PC-9 (cell line): ENCODE results near the gene PPCDC. TPM values are rescaled to one million over a fixed set of nuclear protein-coding genes. Genes with fewer than 3 reads are reported as not detected.
"Not testable (repeated sequence)": the region's sequence is repeated elsewhere in the genome, so short reads cannot be mapped to it uniquely, and the experiment has no call there.

Experiments
- BruUV-seq: library from RNA; stranded (reverse); fragments of 400-500 nt; replicated peaks from 2 replicates; lab custom pipeline; 2021; lab: Mats Ljungman, UMichigan
- CTCF ChIA-PET: fragments of 300-600 bp; sonication (Branson Sonifier 250); formaldehyde crosslinking; loops from one replicate; lab custom pipeline; 2022; ENCODE audit warnings: antibody characterized with exemption; lab: Charles Lee
- POLR2A ChIA-PET: fragments of 300-600 bp; sonication (Branson Sonifier 250); formaldehyde crosslinking; loops from one replicate; lab custom pipeline; 2022; ENCODE audit warnings: antibody characterized with exemption; ENCODE audit not compliant: unreplicated experiment; lab: Charles Lee
- DNase-seq, 2 experiments: peaks; one replicate each; pipeline versions ENCODE4 v3.0.0 to v3.0.0-alpha.2; 2015 to 2022; ENCODE audit warnings: mixed read lengths in 1 of 2
- H2AFZ ChIP-seq: fragments of 200-600 bp; sonication (generic); 2 replicates; pipeline ENCODE4 v1.8.1; 2017; ENCODE audit warnings: antibody characterized with exemption
- H3F3A ChIP-seq: fragments of 200-600 bp; sonication (generic); 2 replicates; pipeline ENCODE4 v1.8.1; 2017; ENCODE audit warnings: antibody characterized with exemption, mild to moderate bottlenecking, low read depth; ENCODE audit not compliant: insufficient read depth
- H3K27ac ChIP-seq: fragments of 200-600 bp; sonication (generic); 2 replicates; pipeline ENCODE4 v1.6.1; 2016; ENCODE audit warnings: mixed run types
- H3K27me3 ChIP-seq: fragments of 200-600 bp; sonication (generic); 2 replicates; pipeline ENCODE4 v1.6.1; 2016; ENCODE audit warnings: low read depth, mixed run types; ENCODE audit not compliant: insufficient read depth
- H3K36me3 ChIP-seq: fragments of 200-600 bp; sonication (generic); 2 replicates; pipeline ENCODE4 v1.6.1; 2016; ENCODE audit warnings: low read depth, mixed run types
- H3K4me1 ChIP-seq: fragments of 200-600 bp; sonication (generic); replicated peaks from 2 replicates; pipeline ENCODE4 v1.6.1; 2016; ENCODE audit warnings: mixed run types; ENCODE audit not compliant: insufficient read depth
- H3K4me2 ChIP-seq: fragments of 200-600 bp; sonication (generic); 2 replicates; pipeline ENCODE4 v1.6.1; 2017; ENCODE audit warnings: mixed run types
- H3K4me3 ChIP-seq: fragments of 200-600 bp; sonication (generic); 2 replicates; pipeline ENCODE4 v1.6.1; 2016; ENCODE audit warnings: mixed run types
- H3K79me2 ChIP-seq: fragments of 200-600 bp; sonication (generic); 2 replicates; pipeline ENCODE4 v1.6.1; 2017; ENCODE audit warnings: low read depth, mixed run types
- H3K9me2 ChIP-seq: fragments of 200-600 bp; sonication (generic); 2 replicates; pipeline ENCODE4 v1.8.1; 2017; ENCODE audit warnings: mild to moderate bottlenecking; ENCODE audit not compliant: insufficient read depth
- H3K9me3 ChIP-seq: fragments of 200-600 bp; sonication (generic); 2 replicates; pipeline ENCODE4 v1.8.1; 2016; ENCODE audit warnings: low read depth; ENCODE audit not compliant: insufficient read depth
- H4K20me1 ChIP-seq: fragments of 200-600 bp; sonication (generic); 2 replicates; pipeline ENCODE4 v1.8.1; 2017; ENCODE audit not compliant: insufficient read depth
- EZH2 ChIP-seq: fragments of 200-600 bp; sonication (generic); IDR thresholded peaks from 2 replicates; pipeline ENCODE4 v1.8.0; 2017; ENCODE audit warnings: antibody characterized with exemption, low read depth
- intact Hi-C: fragments of 100-400 bp; cut with micrococcal nuclease; formaldehyde crosslinking; loops from one replicate; pipeline ENCODE4 v1.10.0; 2022; ENCODE audit not compliant: unreplicated experiment
- total RNA-seq: library from RNA; stranded (reverse); gene quantifications from 2 replicates; pipeline ENCODE4 v1.2.3, GENCODE V29; 2021
- TF ChIP-seq, protein P1 (sequence below): fragments of 200-600 bp; sonication (generic); conservative IDR thresholded peaks from 2 replicates; pipeline ENCODE4 v1.6.1; 2017; ENCODE audit warnings: mixed run types, antibody characterized with exemption, mild to moderate bottlenecking, moderate library complexity

PPCDC gene
- total RNA-seq, 1 experiment from 2014 or later: 24.4 TPM

DNA sequence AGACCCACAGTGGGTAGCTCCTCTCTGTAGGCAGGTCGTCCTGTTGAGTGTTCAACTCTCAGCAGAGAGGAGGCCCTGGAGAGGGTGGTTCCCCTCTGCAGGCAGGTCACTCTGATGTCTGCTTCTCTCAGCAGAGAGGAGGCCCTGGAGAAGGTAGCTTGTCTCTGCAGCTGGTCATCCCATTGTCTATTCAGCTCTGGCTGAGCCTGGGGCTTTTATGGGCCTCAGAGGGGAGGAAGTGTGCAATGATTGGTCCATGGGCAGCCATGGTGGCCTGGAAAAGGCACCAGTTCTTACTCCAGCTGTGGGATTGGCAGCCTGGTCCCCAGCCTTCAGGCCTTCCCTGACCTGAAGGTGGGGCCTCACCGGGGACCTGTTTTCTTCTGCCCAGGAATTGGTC lies 52.9 kb downstream of the PPCDC start:
- 0 out of 2 replicates have a peak, but pooled peaks cover 5% of the 10 kb centered on the region for H3F3A ChIP-seq
- intact Hi-C loops: no loop called here
- H3K27me3 ChIP-seq: no peaks in the 10 kb centered on the region
- 0 out of 2 replicates have a peak, but pooled peaks cover 6% of the 10 kb centered on the region for H3K9me3 ChIP-seq
- no peak overlapping the region for H3K27ac ChIP-seq
- no TSS peak for BruUV-seq
- H2AFZ ChIP-seq: no peak overlapping the region
- no peak overlapping the region for H3K4me2 ChIP-seq
- H3K9me2 ChIP-seq: no peaks in the 10 kb centered on the region; the same call in 1 of the 2 replicates
- ChIA-PET CTCF (no interaction called here), POLR2A (no interaction called here)
- TF ChIP-seq EZH2: no peak
- TF ChIP-seq, protein P1, sequence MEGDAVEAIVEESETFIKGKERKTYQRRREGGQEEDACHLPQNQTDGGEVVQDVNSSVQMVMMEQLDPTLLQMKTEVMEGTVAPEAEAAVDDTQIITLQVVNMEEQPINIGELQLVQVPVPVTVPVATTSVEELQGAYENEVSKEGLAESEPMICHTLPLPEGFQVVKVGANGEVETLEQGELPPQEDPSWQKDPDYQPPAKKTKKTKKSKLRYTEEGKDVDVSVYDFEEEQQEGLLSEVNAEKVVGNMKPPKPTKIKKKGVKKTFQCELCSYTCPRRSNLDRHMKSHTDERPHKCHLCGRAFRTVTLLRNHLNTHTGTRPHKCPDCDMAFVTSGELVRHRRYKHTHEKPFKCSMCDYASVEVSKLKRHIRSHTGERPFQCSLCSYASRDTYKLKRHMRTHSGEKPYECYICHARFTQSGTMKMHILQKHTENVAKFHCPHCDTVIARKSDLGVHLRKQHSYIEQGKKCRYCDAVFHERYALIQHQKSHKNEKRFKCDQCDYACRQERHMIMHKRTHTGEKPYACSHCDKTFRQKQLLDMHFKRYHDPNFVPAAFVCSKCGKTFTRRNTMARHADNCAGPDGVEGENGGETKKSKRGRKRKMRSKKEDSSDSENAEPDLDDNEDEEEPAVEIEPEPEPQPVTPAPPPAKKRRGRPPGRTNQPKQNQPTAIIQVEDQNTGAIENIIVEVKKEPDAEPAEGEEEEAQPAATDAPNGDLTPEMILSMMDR: no peak
- H3K4me3 ChIP-seq: no peak overlapping the region
- no peaks in the 10 kb centered on the region for H3K36me3 ChIP-seq
- 0 out of 2 replicates have a peak, but pooled peaks cover 5% of the 10 kb centered on the region for H3K4me1 ChIP-seq
- DNase-seq: no peak
- no peaks in the 10 kb centered on the region for H3K79me2 ChIP-seq
- H4K20me1 ChIP-seq: no peaks in the 10 kb centered on the region

- H3K27me3 ChIP-seq, H4K20me1 ChIP-seq, DNase-seq, H2AFZ ChIP-seq, H3K4me3 ChIP-seq, CTCF ChIA-PET, BruUV-seq, H3K36me3 ChIP-seq, H3K4me1 ChIP-seq, H3K4me2 ChIP-seq, intact Hi-C loops, H3F3A ChIP-seq, H3K27ac ChIP-seq, H3K9me3 ChIP-seq, POLR2A ChIA-PET, H3K79me2 ChIP-seq, H3K9me2 ChIP-seq: not testable (repeated sequence)
Measured at GRCh38 chr15:75077551-75077961, 54.2 kb downstream of the PPCDC start.

DNA sequence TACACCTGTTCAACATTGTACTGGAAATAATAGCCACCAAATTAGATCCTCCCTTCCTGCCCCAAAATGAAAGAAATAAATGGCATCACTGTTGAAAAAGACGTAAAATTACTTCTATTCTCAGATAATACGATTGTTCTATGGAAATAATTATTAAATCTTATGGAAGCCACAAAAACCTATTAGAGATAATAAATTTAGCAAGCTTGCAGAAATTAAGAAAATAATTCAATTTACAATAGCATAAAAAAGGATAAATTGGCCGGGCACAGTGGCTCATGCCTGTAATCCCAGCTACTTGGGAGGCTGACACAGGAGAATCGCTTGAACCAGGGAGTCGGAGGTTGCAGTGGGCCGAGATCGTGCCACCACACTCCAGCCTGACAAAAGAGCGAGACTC lies 57.8 kb downstream of the PPCDC start:
- POLR2A ChIA-PET: no interaction called here
- CTCF ChIA-PET: no interaction called here
- intact Hi-C loops: no loop called here

More for the DNA sequence above, 57.8 kb downstream of the PPCDC start:
- TF ChIP-seq, protein P1: no peak
- TF ChIP-seq EZH2: no peak
- Histone ChIP-seq H3K27ac (no peak overlapping the region), H3K36me3 (no peaks in the 10 kb centered on the region), H3K4me2 (no peak overlapping the region), H3F3A (no peaks in the 10 kb centered on the region), H3K79me2 (no peaks in the 10 kb centered on the region), H2AFZ (no peak overlapping the region), H3K9me3 (no peaks in the 10 kb centered on the region), H4K20me1 (no peaks in the 10 kb centered on the region), H3K4me3 (no peak overlapping the region), H3K4me1 (0 out of 2 replicates have a peak, but pooled peaks cover 5% of the 10 kb centered on the region), H3K27me3 (no peaks in the 10 kb centered on the region), H3K9me2 (no peaks in the 10 kb centered on the region; the same call in 1 of the 2 replicates)
- no peak for DNase-seq
- BruUV-seq: no TSS peak
